Upper lobe of right lung (tissue), 1 donor: ENCODE data around the gene NRG2. TPM values are rescaled to one million over a fixed set of nuclear protein-coding genes. Genes with fewer than 3 reads are reported as not detected.

Source experiments
- ATAC-seq: fragments of 200-7000 bp; cut with Tn5 transposase; one replicate; pipeline ENCODE4 v1.9.1; 2020; ENCODE audit warnings: mild to moderate bottlenecking, moderate library complexity
- DNase-seq: peaks from one replicate; pipeline ENCODE4 v3.0.0-alpha.2; 2020
- H3K27ac ChIP-seq: fragments of 200-600 bp; one replicate; pipeline ENCODE4 v1.8.0; 2022
- H3K27me3 ChIP-seq: fragments of 200-600 bp; one replicate; pipeline ENCODE4 v1.8.0; 2022; ENCODE audit warnings: mild to moderate bottlenecking
- H3K36me3 ChIP-seq: fragments of 200-600 bp; one replicate; pipeline ENCODE4 v1.8.0; 2022
- H3K4me1 ChIP-seq: fragments of 200-600 bp; one replicate; pipeline ENCODE4 v1.8.0; 2022
- H3K4me3 ChIP-seq: fragments of 200-600 bp; one replicate; pipeline ENCODE4 v1.8.0; 2022; ENCODE audit warnings: mild to moderate bottlenecking
- H3K9me3 ChIP-seq: fragments of 200-600 bp; one replicate; pipeline ENCODE4 v1.8.0; 2022
- CTCF ChIP-seq: fragments of 200-600 bp; IDR thresholded peaks from one replicate; pipeline ENCODE4 v1.8.0; 2022; ENCODE audit warnings: antibody characterized with exemption
- intact Hi-C: fragments of 100-400 bp; cut with DNase I; formaldehyde crosslinking; loops from one replicate; pipeline ENCODE4 v1.11.0; 2022
- total RNA-seq: library from RNA; stranded (reverse); fragmentation: NEBNext Ultra II Directional; extraction: Animal tissue kit (Norgen Biotek cat#: 25700); gene quantifications from one replicate; pipeline ENCODE4 v1.2.1, GENCODE V29; 2021
- donor health status: DM: no; HTN: yes; CAD: no; lungs with severe emphysema.

The NRG2 gene
- total RNA-seq, 1 donor from 2014 or later, result 1.4 TPM

DNA sequence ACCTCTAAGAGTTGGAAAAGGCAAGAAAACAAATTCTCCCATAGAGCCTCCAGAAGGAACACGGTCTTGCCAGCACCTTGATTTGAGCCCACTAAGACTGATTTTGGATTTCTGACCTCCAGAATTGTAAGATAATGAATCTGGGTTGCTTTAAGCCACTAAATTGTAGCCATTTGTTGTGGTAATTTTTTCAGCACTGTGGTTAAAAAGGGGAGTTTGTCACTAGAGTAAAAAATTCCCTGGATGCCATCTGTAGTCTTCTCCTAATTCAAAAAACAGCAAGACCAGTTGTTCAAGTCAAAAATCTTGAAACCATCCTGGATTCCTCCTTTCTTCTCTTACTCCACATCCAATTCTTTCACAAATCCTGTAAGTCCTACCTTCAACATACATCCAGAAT lies 39.6 kb downstream of the NRG2 start:
- Histone ChIP-seq H3K4me1 (no peaks in the 10 kb centered on the region), H3K36me3 (no peaks in the 10 kb centered on the region), H3K27ac (no peak overlapping the region), H3K9me3 (no peaks in the 10 kb centered on the region), H3K27me3 (peaks cover 4% of the 10 kb centered on the region), H3K4me3 (no peak overlapping the region)
- DNase-seq, result no peak
- ATAC-seq, result no peak
- TF ChIP-seq CTCF, result no peak
- intact Hi-C loops, result no loop called here

DNA sequence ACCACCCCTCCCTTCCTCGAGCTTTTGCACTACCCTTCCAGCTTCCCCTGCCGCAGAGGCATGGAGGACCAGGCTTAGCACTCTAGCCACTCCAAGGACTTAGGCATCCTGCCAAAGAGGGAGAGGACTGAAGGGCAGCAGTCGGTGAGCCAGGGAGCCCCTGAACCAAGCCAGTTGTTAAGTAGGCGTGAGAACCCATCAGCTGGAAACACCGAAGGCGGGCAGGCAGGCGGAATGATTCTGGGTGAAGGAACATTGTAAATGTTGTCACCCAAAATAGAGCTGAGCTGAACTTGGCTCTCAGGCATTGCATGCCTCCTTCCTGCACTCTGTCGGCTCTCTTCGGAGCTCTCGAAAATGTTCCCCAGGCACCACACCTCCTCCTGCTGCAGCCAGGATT lies 42.8 kb downstream of the NRG2 start:
- no peaks in the 10 kb centered on the region for H3K36me3 ChIP-seq
- H3K9me3 ChIP-seq, result no peaks in the 10 kb centered on the region
- TF ChIP-seq CTCF, result no peak
- peaks cover 16% of the 10 kb centered on the region for H3K27me3 ChIP-seq
- H3K27ac ChIP-seq, result no peak overlapping the region
- intact Hi-C loops, result no loop called here
- ATAC-seq (peak; percentile 66), DNase-seq (no peak)
- H3K4me1 ChIP-seq, result no peaks in the 10 kb centered on the region
- H3K4me3 ChIP-seq, result no peak overlapping the region

GRCh38 chr5:139998837-139999236 lies 44.3 kb downstream of the NRG2 start:
- no peak overlapping the region for H3K27ac ChIP-seq
- ATAC-seq (no peak), DNase-seq (no peak)
- no peak for TF ChIP-seq CTCF
- H3K36me3 ChIP-seq, result no peaks in the 10 kb centered on the region
- intact Hi-C loops, result no loop called here
- peaks cover 20% of the 10 kb centered on the region for H3K27me3 ChIP-seq
- H3K9me3 ChIP-seq, result no peaks in the 10 kb centered on the region
- H3K4me1 ChIP-seq, result no peaks in the 10 kb centered on the region
- no peak overlapping the region for H3K4me3 ChIP-seq

DNA sequence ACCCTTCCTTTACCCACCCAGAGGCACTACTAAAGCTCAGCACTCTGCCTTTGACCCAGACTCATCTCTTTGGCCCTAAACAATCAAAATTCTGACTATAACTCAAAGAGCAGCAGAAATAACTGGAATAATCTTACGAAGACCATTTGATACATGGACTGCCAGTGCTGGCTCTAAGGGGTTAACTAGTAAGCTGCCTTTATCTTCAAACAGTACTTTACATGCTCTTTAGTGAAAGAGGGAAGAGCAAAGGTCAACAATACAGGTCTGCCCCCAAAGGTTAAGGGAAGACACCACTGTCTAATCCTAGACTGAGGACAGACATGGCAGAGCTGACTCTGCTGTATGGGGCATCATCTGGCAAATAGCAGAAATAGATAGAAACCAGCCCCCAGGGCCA lies 45.8 kb downstream of the NRG2 start:
- Histone ChIP-seq H3K4me3 (no peak overlapping the region), H3K9me3 (no peaks in the 10 kb centered on the region), H3K4me1 (no peaks in the 10 kb centered on the region), H3K27me3 (peaks cover 21% of the 10 kb centered on the region), H3K27ac (no peak overlapping the region), H3K36me3 (no peaks in the 10 kb centered on the region)
- DNase-seq, result no peak
- intact Hi-C loops, result no loop called here
- no peak for ATAC-seq
- TF ChIP-seq CTCF, result no peak

DNA sequence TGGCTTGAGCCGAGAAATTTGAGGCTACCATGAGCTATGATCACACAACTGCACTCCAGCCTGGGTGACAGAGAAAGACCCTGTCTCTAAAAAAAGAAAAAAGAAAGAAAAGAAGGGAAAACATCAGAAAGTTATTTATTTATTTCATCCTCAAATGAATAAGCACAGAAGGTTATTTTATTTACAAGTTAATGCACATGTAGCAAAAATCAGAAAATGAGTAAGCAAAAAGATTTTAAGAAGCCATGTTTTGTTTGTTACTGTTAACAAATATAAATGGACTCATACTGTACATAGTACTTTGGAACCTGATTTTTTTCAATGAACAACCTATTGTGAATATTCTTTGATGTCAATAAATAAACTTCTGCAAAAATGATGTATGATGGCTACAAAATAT lies 47.2 kb downstream of the NRG2 start:
- peaks cover 21% of the 10 kb centered on the region for H3K27me3 ChIP-seq
- intact Hi-C loops, result no loop called here
- no peaks in the 10 kb centered on the region for H3K4me1 ChIP-seq
- no peaks in the 10 kb centered on the region for H3K9me3 ChIP-seq
- ATAC-seq (no peak), DNase-seq (no peak)
- no peak overlapping the region for H3K4me3 ChIP-seq
- no peak overlapping the region for H3K27ac ChIP-seq
- TF ChIP-seq CTCF, result no peak
- no peaks in the 10 kb centered on the region for H3K36me3 ChIP-seq

DNA sequence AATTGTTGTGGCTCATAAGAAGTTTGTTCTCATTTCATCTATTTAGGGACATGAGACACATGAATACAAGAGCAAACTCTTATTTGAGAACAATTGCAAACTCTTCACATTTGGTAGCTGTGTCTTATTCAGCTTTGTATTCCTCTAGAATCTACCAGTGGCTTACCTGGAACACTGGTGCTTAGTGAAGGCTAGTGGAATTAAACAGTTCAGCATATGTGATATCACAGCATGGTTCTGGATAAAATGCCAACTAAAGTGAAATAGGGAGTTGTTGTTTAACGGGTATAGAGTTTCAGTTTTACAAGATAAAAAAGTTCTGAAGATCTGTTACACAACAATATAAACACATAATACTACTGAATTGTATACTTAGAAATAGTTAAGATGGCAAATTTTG lies 48.9 kb downstream of the NRG2 start:
- Histone ChIP-seq H3K4me1 (no peaks in the 10 kb centered on the region), H3K27ac (no peak overlapping the region), H3K36me3 (no peaks in the 10 kb centered on the region), H3K4me3 (no peak overlapping the region), H3K9me3 (no peaks in the 10 kb centered on the region), H3K27me3 (peaks cover 21% of the 10 kb centered on the region)
- no peak for TF ChIP-seq CTCF
- DNase-seq (no peak), ATAC-seq (no peak)
- intact Hi-C loops, result no loop called here
